H9 (cell line): Measurements from ENCODE around the gene ENPP7. TPM values are rescaled to one million over a fixed set of nuclear protein-coding genes. Genes with fewer than 3 reads are reported as not detected.
A peak's percentile ranks its signal among the peaks of the same experiment; 100 is the strongest.

Experiments
- DNase-seq: peaks from one replicate; pipeline ENCODE4 v3.0.0-alpha.2; 2017
- H2AFZ ChIP-seq: one replicate; pipeline ENCODE4 v1.6.1; 2013; ENCODE audit warnings: mild to moderate bottlenecking, low read length, control low read depth, moderate library complexity
- H2AK5ac ChIP-seq: 2 replicates; pipeline ENCODE4 v1.6.1; 2013; ENCODE audit warnings: low read length, control low read depth, mixed read lengths; ENCODE audit not compliant: insufficient read length
- H2BK120ac ChIP-seq: one replicate; pipeline ENCODE4 v1.6.1; 2013; ENCODE audit warnings: low read depth, mild to moderate bottlenecking, low read length, control low read depth, inconsistent platforms; ENCODE audit not compliant: poor library complexity, severe bottlenecking
- H2BK12ac ChIP-seq: 2 replicates; pipeline ENCODE4 v1.6.1; 2013; ENCODE audit warnings: low read length, control low read depth, mixed read lengths, low read depth; ENCODE audit not compliant: insufficient read length
- H2BK15ac ChIP-seq: 2 replicates; pipeline ENCODE4 v1.6.1; 2013; ENCODE audit warnings: low read depth, low read length, control low read depth
- H2BK20ac ChIP-seq: one replicate; pipeline ENCODE4 v1.6.1; 2013; ENCODE audit warnings: low read depth, mild to moderate bottlenecking, low read length, control low read depth, inconsistent platforms; ENCODE audit not compliant: poor library complexity, severe bottlenecking
- H2BK5ac ChIP-seq: 2 replicates; pipeline ENCODE4 v1.6.1; 2013; ENCODE audit warnings: low read length, control low read depth, mixed read lengths; ENCODE audit not compliant: insufficient read length
- H3K14ac ChIP-seq: 2 replicates; pipeline ENCODE4 v1.6.1; 2013; ENCODE audit warnings: low read length, control low read depth; ENCODE audit not compliant: insufficient read depth
- H3K18ac ChIP-seq: 2 replicates; pipeline ENCODE4 v1.6.1; 2013; ENCODE audit warnings: low read depth, mild to moderate bottlenecking, mixed read lengths, low read length, control low read depth; ENCODE audit not compliant: insufficient read length
- H3K23ac ChIP-seq: 2 replicates; pipeline ENCODE4 v1.6.1; 2013; ENCODE audit warnings: low read length, control low read depth, mixed read lengths, low read depth; ENCODE audit not compliant: insufficient read length
- H3K23me2 ChIP-seq: 2 replicates; pipeline ENCODE4 v1.6.1; 2013; ENCODE audit warnings: low read depth, mild to moderate bottlenecking, mixed read lengths, low read length, control low read depth; ENCODE audit not compliant: insufficient read length, poor library complexity, severe bottlenecking
- H3K27ac ChIP-seq: 2 replicates; pipeline ENCODE4 v1.5.1; 2013; ENCODE audit warnings: low read length, control low read depth, mixed read lengths, low read depth; ENCODE audit not compliant: insufficient read length
- H3K27me3 ChIP-seq: 2 replicates; pipeline ENCODE4 v1.6.1; 2013; ENCODE audit warnings: low read length, control low read depth, inconsistent platforms; ENCODE audit not compliant: insufficient read depth
- H3K4ac ChIP-seq: 2 replicates; pipeline ENCODE4 v1.6.1; 2013; ENCODE audit warnings: low read depth, mild to moderate bottlenecking, control low read depth, inconsistent platforms, low read length, moderate library complexity
- H3K4me1 ChIP-seq: 2 replicates; pipeline ENCODE4 v1.6.1; 2013; ENCODE audit warnings: low read length, control low read depth, inconsistent platforms; ENCODE audit not compliant: insufficient read depth
- H3K4me2 ChIP-seq: 2 replicates; pipeline ENCODE4 v1.6.1; 2013; ENCODE audit warnings: low read length, control low read depth, mixed read lengths; ENCODE audit not compliant: insufficient read length, insufficient read depth
- H3K56ac ChIP-seq: 2 replicates; pipeline ENCODE4 v1.6.1; 2013; ENCODE audit warnings: low read depth, mild to moderate bottlenecking, mixed read lengths, low read length, control low read depth; ENCODE audit not compliant: insufficient read length
- H3K79me1 ChIP-seq: 2 replicates; pipeline ENCODE4 v1.6.1; 2013; ENCODE audit warnings: low read depth, mild to moderate bottlenecking, moderate library complexity, low read length, control low read depth, inconsistent platforms; ENCODE audit not compliant: insufficient read depth, poor library complexity, severe bottlenecking
- H3K79me2 ChIP-seq: 2 replicates; pipeline ENCODE4 v1.6.1; 2013; ENCODE audit warnings: low read length, control low read depth, inconsistent platforms; ENCODE audit not compliant: insufficient read depth
- H3K9ac ChIP-seq: 2 replicates; pipeline ENCODE4 v1.6.1; 2013; ENCODE audit warnings: low read length, control low read depth, mixed read lengths; ENCODE audit not compliant: insufficient read length; ENCODE audit errors: extremely low read depth
- H3K9me3 ChIP-seq: one replicate; pipeline ENCODE4 v1.6.1; 2013; ENCODE audit warnings: low read depth, low read length, inconsistent platforms; ENCODE audit not compliant: control insufficient read depth
- H3T11ph ChIP-seq: one replicate; pipeline ENCODE4 v1.6.1; 2013; ENCODE audit warnings: mild to moderate bottlenecking, low read length, control low read depth, inconsistent platforms
- H4K20me1 ChIP-seq: one replicate; pipeline ENCODE4 v1.6.1; 2013; ENCODE audit not compliant: control insufficient read depth, insufficient read length, insufficient read depth
- H4K5ac ChIP-seq: 2 replicates; pipeline ENCODE4 v1.6.1; 2013; ENCODE audit warnings: low read depth, mild to moderate bottlenecking, mixed read lengths, low read length, control low read depth; ENCODE audit not compliant: insufficient read length
- H4K8ac ChIP-seq: replicated peaks from 2 replicates; pipeline ENCODE4 v1.6.1; 2013; ENCODE audit warnings: low read length, control low read depth, mixed read lengths, low read depth; ENCODE audit not compliant: insufficient read length
- H4K91ac ChIP-seq: 2 replicates; pipeline ENCODE4 v1.6.1; 2013; ENCODE audit warnings: low read depth, mild to moderate bottlenecking, moderate library complexity, mixed read lengths, low read length, control low read depth; ENCODE audit not compliant: insufficient read length
- H3K27ac Mint-ChIP-seq, 3 experiments: 2 replicates in 2 of 3; 3 replicates in 1 of 3; pipeline ENCODE4 v1.8.0; 2020 to 2021; ENCODE audit warnings: mixed read lengths in 3 of 3, mild to moderate bottlenecking in 1 of 3, moderate library complexity in 1 of 3
- H3K27me3 Mint-ChIP-seq: 2 replicates; pipeline ENCODE4 v1.8.0; 2021; ENCODE audit warnings: low read depth, mild to moderate bottlenecking, moderate library complexity, mixed read lengths
- H3K36me3 Mint-ChIP-seq, 3 experiments: 2 replicates in 2 of 3; 3 replicates in 1 of 3; pipeline ENCODE4 v1.8.0; 2020 to 2021; ENCODE audit warnings: low read depth in 3 of 3, mixed read lengths in 3 of 3; ENCODE audit not compliant: insufficient read depth in 1 of 3
- H3K4me1 Mint-ChIP-seq, 2 experiments: 2 replicates each; pipeline ENCODE4 v1.8.0; 2020; ENCODE audit warnings: mixed read lengths in 2 of 2
- H3K4me3 Mint-ChIP-seq, 2 experiments: 2 replicates in 1 of 2; 3 replicates in 1 of 2; pipeline ENCODE4 v1.8.0; 2020 to 2021; ENCODE audit warnings: mild to moderate bottlenecking in 2 of 2, mixed read lengths in 2 of 2, moderate library complexity in 1 of 2
- H3K9me3 Mint-ChIP-seq, 2 experiments: 2 replicates in 1 of 2; 3 replicates in 1 of 2; pipeline ENCODE4 v1.8.0; 2020; ENCODE audit warnings: mild to moderate bottlenecking in 2 of 2, mixed read lengths in 2 of 2, moderate library complexity in 1 of 2
- WGBS: extraction: QIAGEN DNeasy Blood & Tissue Kit; methylation state at CpG from one replicate; pipeline ENCODE4 v1.1.7; 2013; ENCODE audit warnings: missing lambda C conversion rate, low lambda C conversion rate, mixed read lengths; ENCODE audit not compliant: insufficient read length; ENCODE audit errors: extremely low coverage; 5-methylcytosine and 5-hydroxymethylcytosine counted together
- total RNA-seq: library from RNA; stranded (reverse); gene quantifications from 2 replicates; pipeline ENCODE4 v1.2.1, GENCODE V29; 2021
- TF ChIP-seq, protein P1 (sequence below): fragments of 200-600 bp; sonication (generic); conservative IDR thresholded peaks from 3 replicates; pipeline ENCODE4 v1.8.0; 2021; ENCODE audit warnings: antibody characterized with exemption, mild to moderate bottlenecking

The ENPP7 gene
- total RNA-seq, 1 experiment from 2014 or later, result not detected

- Histone ChIP-seq H3K9me3 (no peaks in the 10 kb centered on the region), H2BK5ac (no peak overlapping the region), H2BK20ac (no peak overlapping the region), H3K27ac (no peak overlapping the region), H3K23me2 (peaks cover 14% of the 10 kb centered on the region), H2BK15ac (no peak overlapping the region), H3K4ac (no peak overlapping the region), H3K9ac (no peak overlapping the region), H2BK120ac (no peak overlapping the region), H2BK12ac (no peak overlapping the region), H3K56ac (no peak overlapping the region), H3K4me1 (peaks cover 3% of the 10 kb centered on the region; the same call in 1 of the 2 replicates), H3K79me1 (peaks cover 3% of the 10 kb centered on the region), H3K23ac (no peak overlapping the region), H3K4me2 (no peak overlapping the region), H3K18ac (no peak overlapping the region), H4K20me1 (peaks cover 6% of the 10 kb centered on the region), H2AFZ (no peak overlapping the region), H3K14ac (no peak overlapping the region), H4K5ac (no peak overlapping the region), H3K79me2 (0 out of 2 replicates have a peak, but pooled peaks cover 2% of the 10 kb centered on the region), H4K8ac (no peak overlapping the region), H3K27me3 (no peaks in the 10 kb centered on the region), H3T11ph (no peak overlapping the region), H4K91ac (no peak overlapping the region), H2AK5ac (no peak overlapping the region)
- Mint-ChIP-seq H3K27me3 (peaks cover 9% of the 10 kb centered on the region), H3K36me3 (peaks cover 45 to 62% (median 58%) of the 10 kb centered on the region in 3 experiments), H3K4me3 (peak overlapping the region in 1 of 2 experiments; percentile 97; a peak in 1 of 5 replicates), H3K4me1 (peaks cover 40% of the 10 kb centered on the region in 2 experiments), H3K27ac (peak overlapping the region in 1 of 3 experiments; percentile 44; a peak in 2 of 7 replicates), H3K9me3 (no peaks in the 10 kb centered on the region)
- TF ChIP-seq, protein P1, sequence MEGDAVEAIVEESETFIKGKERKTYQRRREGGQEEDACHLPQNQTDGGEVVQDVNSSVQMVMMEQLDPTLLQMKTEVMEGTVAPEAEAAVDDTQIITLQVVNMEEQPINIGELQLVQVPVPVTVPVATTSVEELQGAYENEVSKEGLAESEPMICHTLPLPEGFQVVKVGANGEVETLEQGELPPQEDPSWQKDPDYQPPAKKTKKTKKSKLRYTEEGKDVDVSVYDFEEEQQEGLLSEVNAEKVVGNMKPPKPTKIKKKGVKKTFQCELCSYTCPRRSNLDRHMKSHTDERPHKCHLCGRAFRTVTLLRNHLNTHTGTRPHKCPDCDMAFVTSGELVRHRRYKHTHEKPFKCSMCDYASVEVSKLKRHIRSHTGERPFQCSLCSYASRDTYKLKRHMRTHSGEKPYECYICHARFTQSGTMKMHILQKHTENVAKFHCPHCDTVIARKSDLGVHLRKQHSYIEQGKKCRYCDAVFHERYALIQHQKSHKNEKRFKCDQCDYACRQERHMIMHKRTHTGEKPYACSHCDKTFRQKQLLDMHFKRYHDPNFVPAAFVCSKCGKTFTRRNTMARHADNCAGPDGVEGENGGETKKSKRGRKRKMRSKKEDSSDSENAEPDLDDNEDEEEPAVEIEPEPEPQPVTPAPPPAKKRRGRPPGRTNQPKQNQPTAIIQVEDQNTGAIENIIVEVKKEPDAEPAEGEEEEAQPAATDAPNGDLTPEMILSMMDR, result no peak
- no peak for DNase-seq
- WGBS, result no CpG with 5 or more reads among the region's 12 CpGs
Observed at GRCh38 chr17:79781012-79781650, 50.4 kb downstream of the ENPP7 start.
